Smooth muscle cell (in vitro differentiated cells): Measurements from ENCODE around the gene MAP7. TPM values are rescaled to one million over a fixed set of nuclear protein-coding genes. Genes with fewer than 3 reads are reported as not detected.
"Not testable (repeated sequence)": the region's sequence is repeated elsewhere in the genome, so short reads cannot be mapped to it uniquely, and the experiment has no call there.

Experiments used
- DNase-seq: peaks from one replicate; lab custom pipeline; 2025; ENCODE audit not compliant: unreplicated experiment; lab: John Stamatoyannopoulos, UW
- H2AFZ ChIP-seq: fragments of 200-600 bp; sonication (generic); 2 replicates; pipeline ENCODE4 v1.6.0; 2016; ENCODE audit warnings: antibody characterized with exemption, low read depth, mild to moderate bottlenecking
- H3F3A ChIP-seq: fragments of 200-600 bp; sonication (generic); 2 replicates; pipeline ENCODE4 v1.6.0; 2017; ENCODE audit warnings: antibody characterized with exemption, low read depth
- H3K27ac ChIP-seq: fragments of 200-600 bp; sonication (generic); 2 replicates; pipeline ENCODE4 v1.5.1; 2016; ENCODE audit warnings: low read depth, mild to moderate bottlenecking
- H3K27me3 ChIP-seq: fragments of 200-600 bp; sonication (generic); 2 replicates; pipeline ENCODE4 v1.6.1; 2016; ENCODE audit warnings: low read depth, mild to moderate bottlenecking
- H3K36me3 ChIP-seq: fragments of 200-600 bp; sonication (generic); 2 replicates; pipeline ENCODE4 v1.5.1; 2016; ENCODE audit warnings: low read depth
- H3K4me1 ChIP-seq: fragments of 200-600 bp; sonication (generic); 2 replicates; pipeline ENCODE4 v1.5.1; 2016; ENCODE audit warnings: low read depth
- H3K4me2 ChIP-seq: fragments of 200-600 bp; sonication (generic); 2 replicates; pipeline ENCODE4 v1.6.0; 2016; ENCODE audit warnings: mild to moderate bottlenecking
- H3K4me3 ChIP-seq: fragments of 200-600 bp; sonication (generic); 2 replicates; pipeline ENCODE4 v1.5.1; 2016; ENCODE audit warnings: mild to moderate bottlenecking
- H3K79me2 ChIP-seq: fragments of 200-600 bp; sonication (generic); 2 replicates; pipeline ENCODE4 v1.6.0; 2016; ENCODE audit warnings: low read depth, mild to moderate bottlenecking
- H3K9ac ChIP-seq: fragments of 200-600 bp; sonication (generic); 2 replicates; pipeline ENCODE4 v1.6.0; 2016; ENCODE audit warnings: low read depth
- H3K9me3 ChIP-seq: fragments of 200-600 bp; sonication (generic); replicated peaks from 2 replicates; pipeline ENCODE4 v1.5.1; 2016; ENCODE audit warnings: low read depth
- H4K20me1 ChIP-seq: fragments of 200-600 bp; sonication (generic); 2 replicates; pipeline ENCODE4 v1.6.0; 2016; ENCODE audit warnings: low read depth
- CTCF ChIP-seq: fragments of 200-600 bp; sonication (generic); IDR thresholded peaks from 2 replicates; pipeline ENCODE4 v1.5.1; 2017; ENCODE audit warnings: borderline replicate concordance, mild to moderate bottlenecking, antibody characterized with exemption; ENCODE audit not compliant: insufficient read depth, poor library complexity, severe bottlenecking
- WGBS: methylation state at CpG from one replicate; pipeline ENCODE4 v1.1.7; 2016; ENCODE audit warnings: low lambda C conversion rate; 5-methylcytosine and 5-hydroxymethylcytosine counted together
- polyA plus RNA-seq: library from polyadenylated mRNA; unstranded; fragments of >200 nt; fragmentation: Nextera tagmentation; extraction: Ambion mirVana; gene quantifications from 2 replicates; pipeline ENCODE4 v1.2.1, GENCODE V29; 2016
- total RNA-seq: library from RNA; depleted of rRNA; stranded (reverse); fragments of >200 nt; gene quantifications from 2 replicates; pipeline ENCODE4 v1.2.3, GENCODE V29; 2014

MAP7 gene
- total and polyA plus RNA-seq, 2 experiments from 2014 or later = 1.6 to 8.2 TPM

DNA sequence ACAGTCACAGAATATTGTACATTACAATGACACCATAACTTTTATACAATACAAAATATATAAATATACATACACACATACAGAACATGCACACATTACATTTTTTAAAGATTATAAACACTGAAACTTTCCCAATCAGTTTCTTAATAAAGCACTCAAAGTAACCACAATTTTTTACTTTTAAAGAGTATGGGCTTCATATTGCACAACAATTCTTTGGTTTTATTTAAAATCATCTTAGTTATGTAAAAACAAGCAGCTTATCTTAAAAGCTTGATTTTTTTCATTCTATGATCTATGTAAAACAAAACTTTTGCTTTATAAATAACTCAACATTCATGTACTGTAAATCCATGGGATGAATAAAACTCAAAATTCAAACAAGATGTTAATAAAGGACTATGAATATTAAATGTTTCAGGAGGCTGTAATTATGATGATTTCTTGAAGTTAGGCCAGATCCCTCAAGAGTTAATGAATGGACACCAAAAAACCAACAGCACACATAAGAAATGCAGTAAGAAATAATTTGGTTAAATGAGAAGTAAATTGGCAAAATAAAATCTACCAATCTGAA, 167.5 kb downstream of the MAP7 start:
- no peaks in the 10 kb centered on the region for H3K9me3 ChIP-seq
- H3K27ac ChIP-seq = no peak overlapping the region
- no peaks in the 10 kb centered on the region for H3K36me3 ChIP-seq
- DNase-seq = no peak
- H3K9ac ChIP-seq = no peak overlapping the region
- no peaks in the 10 kb centered on the region for H3F3A ChIP-seq
- no peaks in the 10 kb centered on the region for H3K79me2 ChIP-seq
- no peak overlapping the region for H3K4me3 ChIP-seq
- H3K4me2 ChIP-seq = no peak overlapping the region
- TF ChIP-seq CTCF = no peak
- H3K27me3 ChIP-seq = no peaks in the 10 kb centered on the region
- H3K4me1 ChIP-seq = no peaks in the 10 kb centered on the region
- H4K20me1 ChIP-seq = no peaks in the 10 kb centered on the region
- H2AFZ ChIP-seq = no peak overlapping the region

GRCh38 chr6:136378888-136379287, 171.3 kb downstream of the MAP7 start:
- no peak overlapping the region for H2AFZ ChIP-seq
- no peaks in the 10 kb centered on the region for H3K79me2 ChIP-seq
- no peak overlapping the region for H3K27ac ChIP-seq
- no peaks in the 10 kb centered on the region for H4K20me1 ChIP-seq
- H3K4me3 ChIP-seq = no peak overlapping the region
- H3K9ac ChIP-seq = no peak overlapping the region
- no peak for DNase-seq
- no peaks in the 10 kb centered on the region for H3F3A ChIP-seq
- TF ChIP-seq CTCF = peak; percentile 16
- no peaks in the 10 kb centered on the region for H3K27me3 ChIP-seq
- H3K4me1 ChIP-seq = no peaks in the 10 kb centered on the region
- H3K4me2 ChIP-seq = no peak overlapping the region
- H3K36me3 ChIP-seq = no peaks in the 10 kb centered on the region
- no peaks in the 10 kb centered on the region for H3K9me3 ChIP-seq

DNA sequence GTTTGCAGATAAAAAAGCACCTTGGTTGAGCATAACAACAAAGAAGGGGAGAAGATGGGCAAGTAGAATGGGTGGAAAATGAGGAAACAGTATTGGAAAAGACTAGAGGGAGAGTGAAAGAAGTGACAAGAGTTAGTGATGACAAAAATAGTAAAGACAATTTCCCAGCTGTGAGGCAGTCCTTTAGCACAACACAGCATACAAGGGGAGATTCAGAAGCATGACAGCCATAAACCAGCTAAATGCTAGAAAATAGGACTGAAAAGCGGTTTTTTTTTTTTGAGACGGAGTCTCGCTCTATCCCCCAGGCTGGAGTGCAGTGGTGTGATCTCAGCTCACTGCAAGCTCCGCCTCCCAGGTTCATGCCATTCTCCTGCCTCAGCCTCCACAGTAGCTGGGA, 174.4 kb downstream of the MAP7 start:
- H3K36me3 ChIP-seq, H3K79me2 ChIP-seq, H3K27me3 ChIP-seq, H2AFZ ChIP-seq, H3F3A ChIP-seq, H3K4me3 ChIP-seq, H3K9me3 ChIP-seq, DNase-seq, H3K27ac ChIP-seq, H3K9ac ChIP-seq, H3K4me1 ChIP-seq, H3K4me2 ChIP-seq, H4K20me1 ChIP-seq: not testable (repeated sequence)
- 98% methylated on average over 4 of the region's 4 CpGs for WGBS

DNA sequence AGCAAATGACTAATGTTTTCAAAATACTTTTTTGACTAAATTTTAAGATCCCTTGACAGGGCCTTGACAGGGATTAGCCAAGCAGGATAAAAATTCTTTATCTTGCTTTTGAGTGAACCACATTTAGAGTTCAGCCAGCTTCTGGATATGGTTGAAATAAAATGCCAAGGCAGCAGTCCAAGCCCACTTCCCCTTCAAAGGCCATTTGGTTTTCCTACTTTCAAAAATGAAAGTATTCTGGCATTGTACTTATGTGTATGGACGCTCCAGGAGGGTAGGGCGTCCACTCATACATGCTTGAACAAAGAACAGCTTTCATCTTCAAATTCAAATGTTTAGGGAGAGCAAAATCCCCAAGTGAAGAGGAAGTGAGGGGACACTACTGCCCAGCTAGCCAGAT, 178.3 kb downstream of the MAP7 start:
- WGBS = 98% methylated on average over 2 of the region's 2 CpGs
- H3F3A ChIP-seq = no peaks in the 10 kb centered on the region
- TF ChIP-seq CTCF = no peak
- no peaks in the 10 kb centered on the region for H4K20me1 ChIP-seq
- H3K9me3 ChIP-seq = no peaks in the 10 kb centered on the region
- H3K27me3 ChIP-seq = no peaks in the 10 kb centered on the region
- no peaks in the 10 kb centered on the region for H3K4me1 ChIP-seq
- H3K36me3 ChIP-seq = no peaks in the 10 kb centered on the region
- H3K27ac ChIP-seq = no peak overlapping the region
- no peak overlapping the region for H2AFZ ChIP-seq
- no peak overlapping the region for H3K4me2 ChIP-seq
- no peak overlapping the region for H3K4me3 ChIP-seq
- H3K9ac ChIP-seq = no peak overlapping the region
- no peak for DNase-seq
- no peaks in the 10 kb centered on the region for H3K79me2 ChIP-seq
